Endothelial cell (in vitro differentiated cells): ENCODE results near the gene GDI2. TPM values are rescaled to one million over a fixed set of nuclear protein-coding genes. Genes with fewer than 3 reads are reported as not detected.

Source experiments
- DNase-seq: peaks from one replicate; pipeline ENCODE4 v3.0.0; 2021; ENCODE audit warnings: low spot score
- H3K27ac Mint-ChIP-seq: one replicate; pipeline ENCODE4 v1.8.0; 2021; ENCODE audit warnings: mixed read lengths, inconsistent platforms; ENCODE audit not compliant: unreplicated experiment
- H3K27me3 Mint-ChIP-seq: one replicate; pipeline ENCODE4 v1.8.0; 2021; ENCODE audit warnings: mild to moderate bottlenecking, moderate library complexity, mixed read lengths, inconsistent platforms; ENCODE audit not compliant: unreplicated experiment
- H3K36me3 Mint-ChIP-seq: one replicate; pipeline ENCODE4 v1.8.0; 2021; ENCODE audit warnings: mild to moderate bottlenecking, low read depth, mixed read lengths, inconsistent platforms; ENCODE audit not compliant: unreplicated experiment
- H3K4me1 Mint-ChIP-seq: one replicate; pipeline ENCODE4 v1.8.0; 2021; ENCODE audit warnings: mild to moderate bottlenecking, mixed read lengths, inconsistent platforms; ENCODE audit not compliant: unreplicated experiment
- H3K4me3 Mint-ChIP-seq: one replicate; pipeline ENCODE4 v1.8.0; 2021; ENCODE audit warnings: mild to moderate bottlenecking, mixed read lengths, inconsistent platforms; ENCODE audit not compliant: unreplicated experiment
- H3K9me3 Mint-ChIP-seq: one replicate; pipeline ENCODE4 v1.8.0; 2021; ENCODE audit warnings: mixed read lengths, inconsistent platforms; ENCODE audit not compliant: unreplicated experiment
- total RNA-seq: library from RNA; stranded (reverse); fragmentation: NEBNext Ultra II Directional; extraction: Animal tissue kit (Norgen Biotek cat#: 25700); gene quantifications from one replicate; pipeline ENCODE4 v1.2.1, GENCODE V29; 2021; ENCODE audit not compliant: unreplicated experiment
- TF ChIP-seq, protein P1 (sequence below): fragments of 200-600 bp; sonication (generic); IDR thresholded peaks from one replicate; pipeline ENCODE4 v1.5.0; 2021; ENCODE audit warnings: antibody characterized with exemption; ENCODE audit not compliant: unreplicated experiment

The GDI2 gene
- total RNA-seq, 1 donor from 2014 or later: 320 TPM

DNA sequence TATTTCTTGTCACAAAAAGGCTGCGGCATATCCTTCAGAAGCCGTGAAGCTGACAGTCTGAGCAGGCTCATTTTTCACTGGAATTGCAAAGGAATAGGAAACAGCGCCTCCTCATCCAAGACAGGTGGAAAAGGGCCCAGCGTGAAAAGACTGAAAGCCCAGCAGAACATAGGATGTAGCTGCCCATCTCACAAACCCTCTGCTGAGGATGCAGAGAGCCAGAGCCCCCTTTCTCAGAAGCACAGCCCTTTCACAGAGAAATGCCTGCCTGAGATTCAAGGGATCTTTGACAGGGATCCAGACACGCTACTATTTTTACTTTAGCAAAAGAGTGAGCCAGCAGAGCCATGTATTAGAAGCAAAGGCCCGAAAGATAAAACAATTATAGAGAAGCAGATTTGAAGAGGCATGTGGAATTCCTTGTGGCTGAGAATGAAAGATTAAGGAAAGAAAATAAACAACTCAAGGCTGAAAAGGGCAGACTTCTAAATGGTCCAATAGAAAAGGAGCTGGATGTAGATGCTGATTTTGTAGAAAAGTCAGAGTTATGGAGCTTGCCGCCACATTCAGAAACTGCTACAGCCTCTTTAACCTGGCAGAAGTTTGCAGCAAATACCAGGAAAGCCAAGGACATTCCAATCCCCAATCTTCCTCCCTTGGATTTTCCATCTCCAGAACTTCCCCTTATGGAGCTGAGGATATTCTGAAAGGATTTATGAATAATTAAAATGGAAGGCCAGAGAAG is 36.9 kb downstream of the GDI2 start:
- TF ChIP-seq, protein P1, sequence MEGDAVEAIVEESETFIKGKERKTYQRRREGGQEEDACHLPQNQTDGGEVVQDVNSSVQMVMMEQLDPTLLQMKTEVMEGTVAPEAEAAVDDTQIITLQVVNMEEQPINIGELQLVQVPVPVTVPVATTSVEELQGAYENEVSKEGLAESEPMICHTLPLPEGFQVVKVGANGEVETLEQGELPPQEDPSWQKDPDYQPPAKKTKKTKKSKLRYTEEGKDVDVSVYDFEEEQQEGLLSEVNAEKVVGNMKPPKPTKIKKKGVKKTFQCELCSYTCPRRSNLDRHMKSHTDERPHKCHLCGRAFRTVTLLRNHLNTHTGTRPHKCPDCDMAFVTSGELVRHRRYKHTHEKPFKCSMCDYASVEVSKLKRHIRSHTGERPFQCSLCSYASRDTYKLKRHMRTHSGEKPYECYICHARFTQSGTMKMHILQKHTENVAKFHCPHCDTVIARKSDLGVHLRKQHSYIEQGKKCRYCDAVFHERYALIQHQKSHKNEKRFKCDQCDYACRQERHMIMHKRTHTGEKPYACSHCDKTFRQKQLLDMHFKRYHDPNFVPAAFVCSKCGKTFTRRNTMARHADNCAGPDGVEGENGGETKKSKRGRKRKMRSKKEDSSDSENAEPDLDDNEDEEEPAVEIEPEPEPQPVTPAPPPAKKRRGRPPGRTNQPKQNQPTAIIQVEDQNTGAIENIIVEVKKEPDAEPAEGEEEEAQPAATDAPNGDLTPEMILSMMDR: no peak
- H3K9me3 Mint-ChIP-seq: no peaks in the 10 kb centered on the region
- H3K27ac Mint-ChIP-seq: no peak overlapping the region
- H3K27me3 Mint-ChIP-seq: peaks cover 2% of the 10 kb centered on the region
- no peaks in the 10 kb centered on the region for H3K4me1 Mint-ChIP-seq
- peaks cover 29% of the 10 kb centered on the region for H3K36me3 Mint-ChIP-seq
- H3K4me3 Mint-ChIP-seq: no peak overlapping the region
- DNase-seq: no peak

GRCh38 chr10:5775685-5776084 is 37.5 kb downstream of the GDI2 start:
- no peaks in the 10 kb centered on the region for H3K9me3 Mint-ChIP-seq
- TF ChIP-seq, protein P1: no peak
- no peak overlapping the region for H3K4me3 Mint-ChIP-seq
- peaks cover 30% of the 10 kb centered on the region for H3K36me3 Mint-ChIP-seq
- H3K4me1 Mint-ChIP-seq: no peaks in the 10 kb centered on the region
- H3K27ac Mint-ChIP-seq: no peak overlapping the region
- H3K27me3 Mint-ChIP-seq: peaks cover 2% of the 10 kb centered on the region
- DNase-seq: no peak

DNA sequence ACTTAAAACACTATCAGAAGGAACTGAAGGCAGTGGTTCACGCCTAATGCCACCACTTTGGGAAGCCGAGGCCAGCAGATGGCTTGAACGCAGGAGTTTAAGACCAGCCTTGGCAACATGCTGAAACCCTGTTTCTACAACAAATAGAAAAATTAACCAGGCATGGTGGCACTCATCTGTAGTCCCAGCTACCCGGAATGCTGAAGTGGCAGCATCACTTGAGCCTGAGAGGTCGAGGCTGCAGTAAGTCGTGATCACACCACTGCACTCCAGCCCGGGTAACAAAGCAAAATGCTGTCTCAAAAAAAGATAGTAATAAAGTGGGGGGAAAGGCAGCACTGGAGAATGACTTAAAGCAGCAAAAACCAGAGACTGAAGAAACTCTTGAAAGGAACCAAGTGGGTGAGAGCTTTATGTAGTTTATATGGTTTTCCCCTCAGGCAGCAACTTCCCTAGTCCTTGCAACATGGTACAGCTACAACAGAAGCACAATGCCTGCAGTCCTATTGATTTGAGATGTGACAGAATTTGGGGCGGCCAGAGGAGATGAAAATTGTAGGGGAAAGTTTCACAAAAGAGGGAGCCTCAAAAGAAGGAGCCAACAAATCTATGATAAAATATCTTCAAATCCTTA is 38.1 kb downstream of the GDI2 start:
- Mint-ChIP-seq H3K27ac (no peak overlapping the region), H3K27me3 (peaks cover 2% of the 10 kb centered on the region), H3K4me1 (no peaks in the 10 kb centered on the region), H3K4me3 (no peak overlapping the region), H3K36me3 (peaks cover 30% of the 10 kb centered on the region), H3K9me3 (no peaks in the 10 kb centered on the region)
- TF ChIP-seq, protein P1: no peak
- no peak for DNase-seq

DNA sequence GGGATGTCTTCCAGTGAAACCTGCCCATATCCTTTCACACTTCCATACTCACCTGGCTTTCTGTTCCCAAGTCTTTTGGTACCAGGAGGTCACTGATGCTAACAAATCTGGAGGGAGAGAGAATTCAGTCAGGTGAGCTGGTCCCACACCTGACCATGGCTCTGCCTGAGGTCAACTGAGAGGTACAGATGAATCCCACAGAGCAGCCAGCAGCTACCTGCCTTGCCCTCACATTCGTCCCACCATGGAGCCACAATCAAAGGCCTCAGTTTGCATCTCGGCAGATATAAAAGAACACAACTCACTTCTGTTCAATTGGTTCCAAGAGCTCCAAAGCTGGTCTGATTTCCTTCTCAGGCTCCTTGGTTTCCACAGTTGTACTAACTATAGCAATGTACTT is 47.0 kb downstream of the GDI2 start:
- TF ChIP-seq, protein P1: no peak
- Mint-ChIP-seq H3K4me1 (no peaks in the 10 kb centered on the region), H3K27ac (no peak overlapping the region), H3K27me3 (peaks cover 2% of the 10 kb centered on the region), H3K36me3 (peaks cover 44% of the 10 kb centered on the region), H3K9me3 (no peaks in the 10 kb centered on the region), H3K4me3 (peak overlapping the region; percentile 13)
- DNase-seq: no peak

DNA sequence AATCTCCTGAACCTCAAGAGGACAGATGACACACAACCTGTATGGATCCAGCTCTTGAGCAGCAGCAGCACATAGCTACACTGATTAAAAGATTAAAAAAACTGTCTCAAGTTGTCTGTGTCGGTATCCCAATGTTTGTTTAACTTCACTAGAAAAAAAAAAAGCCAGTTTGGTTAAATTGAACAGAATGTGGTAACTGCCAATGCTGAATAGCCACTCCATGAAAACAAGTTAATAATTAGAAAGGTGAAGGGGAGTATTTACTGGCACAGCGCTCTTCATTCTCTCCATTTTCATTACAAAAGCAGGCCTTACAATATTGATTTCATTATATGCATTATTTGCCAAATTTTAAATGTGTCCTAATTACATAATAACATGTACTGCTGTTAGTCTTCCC is 47.6 kb downstream of the GDI2 start:
- H3K27ac Mint-ChIP-seq: no peak overlapping the region
- H3K4me1 Mint-ChIP-seq: no peaks in the 10 kb centered on the region
- TF ChIP-seq, protein P1: no peak
- no peaks in the 10 kb centered on the region for H3K9me3 Mint-ChIP-seq
- H3K27me3 Mint-ChIP-seq: peaks cover 2% of the 10 kb centered on the region
- DNase-seq: no peak
- H3K36me3 Mint-ChIP-seq: peaks cover 49% of the 10 kb centered on the region
- peak overlapping the region; percentile 29 for H3K4me3 Mint-ChIP-seq
